Brain microvascular endothelial cell (primary cell): ENCODE results near the gene NRXN3.

ENCODE experiments used
- DNase-seq: peaks from one replicate; pipeline ENCODE4 v3.0.0-alpha.2; 2020
- H3K27ac ChIP-seq: fragments of 250-450 bp; sonication (Bioruptor Pico); 2 replicates; pipeline ENCODE4 v1.5.1; 2020; ENCODE audit warnings: mild to moderate bottlenecking, moderate library complexity
- H3K27me3 ChIP-seq: fragments of 250-450 bp; sonication (Bioruptor Pico); replicated peaks from 2 replicates; pipeline ENCODE4 v1.5.1; 2020; ENCODE audit warnings: mild to moderate bottlenecking
- H3K36me3 ChIP-seq: fragments of 250-450 bp; sonication (Bioruptor Pico); replicated peaks from 2 replicates; pipeline ENCODE4 v1.5.1; 2020; ENCODE audit warnings: mild to moderate bottlenecking
- H3K4me3 ChIP-seq: 2 replicates; pipeline ENCODE4 v1.5.1; 2011; ENCODE audit warnings: low read depth, mild to moderate bottlenecking, control low read depth, low read length, moderate library complexity
- in situ Hi-C: cut with HindIII; loops from 2 replicates; pipeline ENCODE4 v1.10.0; 2017; ENCODE audit warnings: low sequenced_read_pairs, low pct_ligation_motif_present
- TF ChIP-seq, protein P1 (sequence below): IDR thresholded peaks from 2 replicates; pipeline ENCODE4 v1.5.1; 2011; ENCODE audit warnings: low read depth, mild to moderate bottlenecking, moderate library complexity, low read length, control low read depth, inconsistent platforms; ENCODE audit errors: missing control alignments

NRXN3 gene

GRCh38 chr14:78399316-78399889, 229.2 kb downstream of the NRXN3 start:
- in situ Hi-C loops: no loop called here
- no peak overlapping the region for H3K27ac ChIP-seq
- no peak overlapping the region for H3K4me3 ChIP-seq
- no peaks in the 10 kb centered on the region for H3K27me3 ChIP-seq
- peak; percentile 7 for DNase-seq
- TF ChIP-seq, protein P1, sequence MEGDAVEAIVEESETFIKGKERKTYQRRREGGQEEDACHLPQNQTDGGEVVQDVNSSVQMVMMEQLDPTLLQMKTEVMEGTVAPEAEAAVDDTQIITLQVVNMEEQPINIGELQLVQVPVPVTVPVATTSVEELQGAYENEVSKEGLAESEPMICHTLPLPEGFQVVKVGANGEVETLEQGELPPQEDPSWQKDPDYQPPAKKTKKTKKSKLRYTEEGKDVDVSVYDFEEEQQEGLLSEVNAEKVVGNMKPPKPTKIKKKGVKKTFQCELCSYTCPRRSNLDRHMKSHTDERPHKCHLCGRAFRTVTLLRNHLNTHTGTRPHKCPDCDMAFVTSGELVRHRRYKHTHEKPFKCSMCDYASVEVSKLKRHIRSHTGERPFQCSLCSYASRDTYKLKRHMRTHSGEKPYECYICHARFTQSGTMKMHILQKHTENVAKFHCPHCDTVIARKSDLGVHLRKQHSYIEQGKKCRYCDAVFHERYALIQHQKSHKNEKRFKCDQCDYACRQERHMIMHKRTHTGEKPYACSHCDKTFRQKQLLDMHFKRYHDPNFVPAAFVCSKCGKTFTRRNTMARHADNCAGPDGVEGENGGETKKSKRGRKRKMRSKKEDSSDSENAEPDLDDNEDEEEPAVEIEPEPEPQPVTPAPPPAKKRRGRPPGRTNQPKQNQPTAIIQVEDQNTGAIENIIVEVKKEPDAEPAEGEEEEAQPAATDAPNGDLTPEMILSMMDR: no peak
- H3K36me3 ChIP-seq: no peaks in the 10 kb centered on the region

DNA sequence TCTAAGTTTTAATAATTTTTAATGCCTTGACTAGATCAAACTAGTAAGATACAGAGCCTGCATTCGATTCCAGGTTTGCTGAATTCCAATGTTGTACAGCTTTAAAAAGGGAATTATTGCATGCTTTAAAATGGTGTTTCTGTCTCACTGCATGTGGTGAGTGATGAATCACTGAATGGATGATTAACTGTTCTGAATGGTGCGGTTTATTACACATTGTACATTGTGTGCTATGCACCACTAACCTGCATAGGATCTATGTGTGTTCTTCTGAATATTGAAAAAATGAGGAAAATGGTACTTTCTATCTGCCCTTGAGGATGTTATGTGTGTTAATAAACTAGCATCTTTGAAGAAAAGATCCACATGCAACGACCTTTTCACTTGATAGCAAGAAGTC, 231.7 kb downstream of the NRXN3 start:
- H3K27ac ChIP-seq: no peak overlapping the region
- TF ChIP-seq, protein P1: no peak
- DNase-seq: no peak
- H3K36me3 ChIP-seq: no peaks in the 10 kb centered on the region
- in situ Hi-C loops: no loop called here
- no peaks in the 10 kb centered on the region for H3K27me3 ChIP-seq
- no peak overlapping the region for H3K4me3 ChIP-seq

GRCh38 chr14:78403278-78403815, 233.2 kb downstream of the NRXN3 start:
- Histone ChIP-seq H3K36me3 (no peaks in the 10 kb centered on the region), H3K27me3 (no peaks in the 10 kb centered on the region), H3K27ac (no peak overlapping the region), H3K4me3 (no peak overlapping the region)
- in situ Hi-C loops: no loop called here
- peak; percentile 29 for DNase-seq
- TF ChIP-seq, protein P1: no peak

DNA sequence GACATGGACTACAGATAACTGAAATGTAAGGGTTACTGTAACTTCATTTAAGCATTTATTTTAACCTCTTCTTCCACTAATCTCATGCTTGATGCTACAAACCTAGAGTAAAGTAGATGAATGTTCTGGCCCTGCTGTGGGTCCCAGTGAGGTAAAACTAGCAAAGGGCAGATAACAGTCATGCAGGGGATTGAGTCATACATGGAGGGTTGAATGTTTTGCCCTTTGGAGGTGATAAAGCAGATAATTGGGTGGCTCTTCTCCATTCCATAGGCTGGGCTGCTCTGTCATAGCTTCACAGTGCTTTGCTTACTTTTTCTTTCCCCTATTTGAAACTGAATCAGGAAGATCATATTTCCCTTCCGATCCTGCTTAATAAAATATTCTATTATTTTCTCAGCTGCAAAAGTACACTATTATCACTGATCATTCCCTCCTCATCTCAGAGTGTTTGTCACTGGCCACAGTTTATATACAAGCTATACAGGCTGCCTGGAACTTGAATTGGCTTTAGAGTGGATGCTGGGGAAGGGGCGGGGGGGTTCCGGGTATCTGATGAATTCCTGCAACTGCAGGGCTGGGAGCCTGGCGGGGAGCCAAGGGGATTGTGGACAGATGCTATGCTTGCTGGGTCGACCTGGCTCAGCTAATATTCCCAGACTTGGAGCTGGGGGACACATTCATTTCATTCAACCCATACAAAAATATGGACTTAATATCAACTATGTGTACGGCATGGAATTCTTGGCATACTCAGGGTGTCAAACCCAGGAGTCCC, 235.1 kb downstream of the NRXN3 start:
- no peak for DNase-seq
- H3K27ac ChIP-seq: no peak overlapping the region
- TF ChIP-seq, protein P1: no peak
- no peak overlapping the region for H3K4me3 ChIP-seq
- in situ Hi-C loops: no loop called here
- no peaks in the 10 kb centered on the region for H3K27me3 ChIP-seq
- H3K36me3 ChIP-seq: no peaks in the 10 kb centered on the region

DNA sequence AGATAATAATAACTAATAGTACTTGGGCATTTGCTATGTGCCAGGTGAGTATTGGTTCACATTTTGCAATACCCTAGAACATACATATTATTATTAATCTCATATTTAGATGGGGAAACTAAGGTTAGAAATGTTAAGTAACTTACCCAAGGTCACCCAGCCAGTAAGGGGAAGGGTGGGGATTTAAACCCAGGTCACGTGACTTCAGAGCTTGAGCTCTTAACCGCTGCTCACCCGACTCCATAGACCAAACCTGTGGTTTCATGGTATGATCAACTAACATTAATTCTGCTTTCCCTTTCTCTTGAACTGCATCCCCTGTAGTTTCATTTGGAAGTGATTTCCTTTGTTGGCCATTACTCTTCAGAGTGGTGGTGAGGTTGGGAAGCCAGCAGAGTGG, 242.3 kb downstream of the NRXN3 start:
- Histone ChIP-seq H3K36me3 (no peaks in the 10 kb centered on the region), H3K4me3 (no peak overlapping the region), H3K27ac (no peak overlapping the region), H3K27me3 (no peaks in the 10 kb centered on the region)
- DNase-seq: no peak
- in situ Hi-C loops: no loop called here
- TF ChIP-seq, protein P1: no peak
